PC-9 (cell line): Measurements from ENCODE around the gene RAD51D.

ENCODE experiments used
- EZH2 ChIP-seq: fragments of 200-600 bp; sonication (generic); IDR thresholded peaks from 2 replicates; pipeline ENCODE4 v1.8.0; 2017; ENCODE audit warnings: antibody characterized with exemption, low read depth
- TF ChIP-seq, protein P1 (sequence below): fragments of 200-600 bp; sonication (generic); conservative IDR thresholded peaks from 2 replicates; pipeline ENCODE4 v1.6.1; 2017; ENCODE audit warnings: mixed run types, antibody characterized with exemption, mild to moderate bottlenecking, moderate library complexity

DNA sequence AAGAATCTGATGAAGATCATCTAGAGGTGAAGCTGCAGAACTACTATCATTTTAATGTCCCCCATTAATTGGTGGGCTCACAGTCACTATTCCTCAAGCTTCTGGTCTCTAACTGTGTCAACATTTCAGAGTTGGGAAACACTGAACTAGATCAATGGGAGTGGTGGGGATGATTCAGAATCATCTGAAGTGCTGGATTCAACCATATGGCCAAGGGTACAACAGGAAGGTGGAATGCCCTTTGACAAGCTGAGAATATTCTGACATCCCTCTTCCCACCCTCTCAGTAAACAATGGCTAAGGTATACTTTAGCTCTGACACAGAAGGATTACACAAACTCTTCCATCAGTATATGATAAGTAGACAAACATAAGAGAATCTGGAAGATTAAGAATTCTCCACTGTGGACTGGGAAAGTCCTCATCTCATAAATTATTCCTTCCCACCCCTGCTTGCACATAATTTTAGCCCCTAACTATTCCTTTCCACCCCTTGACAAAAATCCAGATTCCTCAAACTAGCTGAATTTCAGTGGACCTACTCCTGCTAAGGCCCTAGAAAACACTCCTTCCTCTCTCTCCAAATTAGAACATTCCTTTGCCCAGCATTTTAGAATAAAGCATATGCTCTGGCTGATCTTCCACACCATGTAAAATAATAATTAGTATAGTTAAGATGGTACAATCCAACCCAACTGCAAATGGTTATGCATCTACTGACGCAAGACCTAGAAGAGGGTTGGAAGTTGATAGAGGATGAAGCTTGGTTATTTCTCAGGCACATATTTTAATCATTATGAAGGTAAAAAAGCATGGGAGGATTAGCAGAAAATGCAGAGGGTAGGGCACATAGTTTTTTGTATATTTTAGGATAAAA lies 39.9 kb downstream of the RAD51D start:
- no peak for TF ChIP-seq EZH2
- TF ChIP-seq, protein P1, sequence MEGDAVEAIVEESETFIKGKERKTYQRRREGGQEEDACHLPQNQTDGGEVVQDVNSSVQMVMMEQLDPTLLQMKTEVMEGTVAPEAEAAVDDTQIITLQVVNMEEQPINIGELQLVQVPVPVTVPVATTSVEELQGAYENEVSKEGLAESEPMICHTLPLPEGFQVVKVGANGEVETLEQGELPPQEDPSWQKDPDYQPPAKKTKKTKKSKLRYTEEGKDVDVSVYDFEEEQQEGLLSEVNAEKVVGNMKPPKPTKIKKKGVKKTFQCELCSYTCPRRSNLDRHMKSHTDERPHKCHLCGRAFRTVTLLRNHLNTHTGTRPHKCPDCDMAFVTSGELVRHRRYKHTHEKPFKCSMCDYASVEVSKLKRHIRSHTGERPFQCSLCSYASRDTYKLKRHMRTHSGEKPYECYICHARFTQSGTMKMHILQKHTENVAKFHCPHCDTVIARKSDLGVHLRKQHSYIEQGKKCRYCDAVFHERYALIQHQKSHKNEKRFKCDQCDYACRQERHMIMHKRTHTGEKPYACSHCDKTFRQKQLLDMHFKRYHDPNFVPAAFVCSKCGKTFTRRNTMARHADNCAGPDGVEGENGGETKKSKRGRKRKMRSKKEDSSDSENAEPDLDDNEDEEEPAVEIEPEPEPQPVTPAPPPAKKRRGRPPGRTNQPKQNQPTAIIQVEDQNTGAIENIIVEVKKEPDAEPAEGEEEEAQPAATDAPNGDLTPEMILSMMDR, result no peak
